NCI-H1417 (cell line): ENCODE measurements around the gene LAMP2.

ENCODE experiments used
- DNase-seq, 3 experiments: peaks; one replicate each; lab custom pipeline; 2025; lab: John Stamatoyannopoulos, UW

The LAMP2 gene

GRCh38 chrX:120456973-120457372 is 12.1 kb downstream of the LAMP2 start:
- DNase-seq, result no peak

- no peak for DNase-seq
These were observed 15.1 kb downstream of the LAMP2 start for GRCh38 chrX:120453985-120454384.

GRCh38 chrX:120452131-120452530 is 17.0 kb downstream of the LAMP2 start:
- DNase-seq, result peak in 1 of 3 experiments; percentile 51

GRCh38 chrX:120450163-120450562 is 18.9 kb downstream of the LAMP2 start:
- DNase-seq, result peak in 1 of 3 experiments; percentile 50

GRCh38 chrX:120446498-120446897 is 22.6 kb downstream of the LAMP2 start:
- peak in 1 of 3 experiments; percentile 20 for DNase-seq

DNA sequence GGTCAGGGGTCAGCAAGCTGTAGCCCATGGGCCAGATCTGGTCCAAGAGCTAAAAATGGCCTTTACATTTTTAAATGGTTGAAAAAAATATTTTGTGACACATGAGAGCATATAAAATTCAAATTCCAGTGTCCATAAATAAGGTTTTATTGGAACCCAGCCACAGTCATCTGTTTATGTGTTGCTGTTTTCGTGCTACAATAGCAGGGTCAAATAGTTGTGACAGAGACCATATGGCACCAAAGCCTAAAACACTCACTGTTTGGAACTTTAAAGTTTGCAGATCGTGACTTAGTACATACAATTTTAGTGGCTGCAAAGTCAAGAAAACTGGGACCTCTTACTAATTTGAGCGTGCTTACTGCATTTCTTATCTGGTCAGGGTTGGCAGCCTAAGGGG is 29.2 kb downstream of the LAMP2 start:
- DNase-seq, result no peak

DNA sequence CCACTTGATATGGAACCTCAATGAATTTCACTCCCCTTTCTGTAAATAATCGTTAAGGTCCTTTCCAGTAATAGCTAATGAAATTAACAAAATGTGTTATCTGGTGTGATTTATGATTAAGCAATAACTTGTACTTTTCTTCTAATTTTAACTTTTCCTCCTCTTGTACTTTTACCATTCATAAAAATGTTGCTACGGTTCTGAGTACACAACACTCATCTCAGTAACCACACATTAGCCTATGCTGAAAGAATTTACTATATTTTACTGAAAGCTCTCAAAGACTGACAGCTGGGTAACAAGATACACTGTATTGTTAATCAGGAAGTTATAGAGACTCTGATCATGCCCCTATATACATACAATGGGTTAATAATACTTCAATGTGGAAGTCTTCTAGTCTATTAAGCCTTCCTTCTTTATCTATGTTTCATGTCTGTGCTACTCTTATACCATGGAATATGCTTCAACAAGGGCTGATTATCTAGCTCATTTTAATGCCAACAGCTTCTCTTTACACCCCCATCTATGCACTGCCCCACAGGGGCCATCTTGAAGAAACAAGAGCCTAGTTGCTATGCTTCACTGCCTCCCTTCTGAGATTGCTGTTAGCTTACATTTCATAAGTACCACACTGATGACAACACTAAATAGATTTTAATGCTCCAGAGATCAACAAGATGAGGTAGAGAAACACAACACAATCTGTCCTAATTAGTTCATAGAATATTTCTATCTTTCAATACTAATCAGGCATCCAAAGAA is 39.1 kb downstream of the LAMP2 start:
- peak in 1 of 3 experiments; percentile 16 for DNase-seq

DNA sequence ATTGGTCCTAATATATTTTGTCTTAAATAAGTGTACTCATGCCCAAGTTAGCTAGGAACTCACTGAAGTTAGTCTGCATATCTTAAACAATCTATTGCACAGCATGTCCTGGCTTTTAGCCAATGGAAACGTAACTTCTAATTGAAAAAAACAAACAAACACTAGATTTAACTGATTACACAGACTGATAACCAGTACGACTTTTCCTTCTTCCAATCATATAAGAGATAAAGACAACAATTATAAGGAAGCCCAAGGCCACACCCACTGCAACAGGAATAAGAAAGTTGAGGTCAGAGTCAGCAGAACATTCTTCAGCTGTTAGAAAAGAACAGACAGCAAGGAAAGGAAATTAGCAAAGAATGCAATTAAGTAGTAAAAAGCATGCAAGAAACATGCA is 40.8 kb downstream of the LAMP2 start:
- peak in 1 of 3 experiments; percentile 9 for DNase-seq

DNA sequence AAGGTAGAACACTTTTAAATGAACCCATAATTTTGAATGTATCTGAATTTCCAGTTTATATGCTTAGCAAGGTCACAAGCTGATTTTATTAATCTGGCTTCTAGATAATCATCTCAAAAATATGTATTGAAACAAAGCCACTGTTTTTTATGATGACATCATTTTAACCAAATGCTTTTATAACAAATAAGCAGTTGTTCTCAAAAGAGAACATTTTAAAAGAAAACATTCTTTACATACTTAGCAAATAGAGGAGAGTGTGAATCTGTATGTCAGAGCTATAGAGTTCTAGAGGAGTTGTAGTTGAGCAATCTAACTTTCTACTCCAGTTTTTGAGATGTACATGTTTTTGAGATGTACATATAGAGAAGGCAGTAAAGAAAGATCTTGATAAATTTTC is 42.5 kb downstream of the LAMP2 start:
- DNase-seq, result no peak

DNA sequence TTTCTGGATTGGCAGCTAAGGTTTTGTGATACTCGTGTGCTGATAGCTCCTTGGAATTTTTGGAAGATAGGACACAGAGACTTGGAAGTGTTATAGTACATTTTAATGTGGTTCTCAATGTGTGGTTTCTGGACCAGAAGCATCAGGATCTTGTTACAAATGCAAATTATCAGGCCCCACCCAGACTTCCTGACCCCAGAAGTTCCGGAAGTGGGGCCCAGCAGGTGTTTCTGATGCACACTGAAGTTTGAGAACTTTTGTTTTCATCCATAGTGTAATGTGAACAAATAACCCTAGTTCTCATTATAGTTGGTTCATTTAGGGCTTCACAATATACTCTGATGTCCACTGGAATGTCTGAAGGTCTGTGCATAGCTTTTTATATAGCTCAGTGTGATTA is 49.6 kb downstream of the LAMP2 start:
- no peak for DNase-seq

GRCh38 chrX:120408168-120408567 is 60.9 kb downstream of the LAMP2 start:
- DNase-seq, result no peak

DNA sequence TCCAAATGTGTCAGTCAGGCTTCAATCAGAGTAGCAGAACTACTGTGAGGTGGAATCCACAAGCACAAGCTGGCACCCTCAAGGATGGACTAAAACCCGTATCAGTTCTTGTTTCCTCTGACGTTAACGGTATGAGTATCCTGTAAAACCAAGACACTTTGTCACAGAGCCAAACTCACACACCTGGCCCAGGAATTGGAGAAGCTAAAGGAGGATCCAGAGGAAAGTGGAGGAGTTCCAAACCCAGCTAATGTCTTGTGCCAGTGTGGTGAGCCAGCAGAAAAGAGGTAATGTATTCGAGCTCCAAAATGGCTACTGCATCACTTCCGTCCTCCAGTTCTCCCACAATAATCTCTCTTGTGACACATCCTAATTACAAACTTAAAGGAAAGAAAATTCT is 62.5 kb downstream of the LAMP2 start:
- no peak for DNase-seq

GRCh38 chrX:120402369-120402768 is 66.7 kb downstream of the LAMP2 start:
- no peak for DNase-seq

DNA sequence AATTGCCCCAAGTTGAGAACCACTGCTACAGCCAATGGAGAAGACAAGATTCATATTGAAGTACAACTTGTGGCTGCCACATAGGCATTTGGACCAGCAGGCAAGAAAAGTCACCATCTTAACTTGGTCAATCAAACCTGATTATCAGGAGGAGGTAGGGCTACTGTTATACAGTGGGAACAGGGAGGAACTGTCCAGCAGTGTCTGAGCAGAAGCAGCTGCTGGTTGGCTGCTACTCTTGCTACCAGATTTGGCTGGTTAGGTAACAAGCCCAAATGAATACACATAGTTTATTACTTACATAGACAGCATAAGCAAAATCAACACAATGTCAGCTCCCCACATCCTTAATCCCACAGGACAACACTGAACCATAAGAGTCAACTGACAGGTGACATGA is 67.8 kb downstream of the LAMP2 start:
- DNase-seq, result no peak

- DNase-seq, result peak in 2 of 3 experiments; percentile 2 to 30
These were observed 88.4 kb downstream of the LAMP2 start for GRCh38 chrX:120380699-120381098.

GRCh38 chrX:120379937-120380681 is 89.0 kb downstream of the LAMP2 start:
- DNase-seq, result no peak

DNA sequence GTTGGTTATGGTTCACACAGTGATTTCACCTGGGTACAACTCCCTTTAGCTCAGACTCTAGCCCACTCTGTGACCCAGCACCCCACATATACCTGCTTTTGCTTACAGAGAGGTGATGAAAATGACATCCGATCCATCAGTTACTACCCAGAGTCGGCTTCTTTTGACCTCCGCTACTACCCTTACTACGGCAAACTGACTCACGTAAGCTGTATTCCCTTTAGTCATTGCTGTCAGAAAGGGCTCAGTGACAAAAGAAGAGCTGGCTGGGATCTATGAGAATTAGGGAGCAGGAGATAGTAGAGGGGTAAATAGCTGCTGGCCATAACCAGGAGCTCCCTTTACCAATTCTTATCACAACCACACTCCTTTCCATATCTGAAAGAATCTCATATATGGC is 90.5 kb downstream of the LAMP2 start:
- DNase-seq, result no peak
